Right ventricle myocardium inferior (tissue), 1 donor: ENCODE data around the gene ACSM4. TPM values are rescaled to one million over a fixed set of nuclear protein-coding genes. Genes with fewer than 3 reads are reported as not detected.

Experiments used
- total RNA-seq: library from RNA; stranded (reverse); fragmentation: NEBNext Ultra II Directional; extraction: Animal tissue kit (Norgen Biotek cat#: 25700); gene quantifications from one replicate; pipeline ENCODE4 v1.2.1, GENCODE V29; 2021
- donor health status: DM: no; HTN: yes; CAD: no; lungs with severe emphysema.

The ACSM4 gene
- total RNA-seq, 1 donor from 2014 or later, result not detected

Other genes starting within 250 kb of the ACSM4 start
- gene C1S, start 243.4 kb upstream of the ACSM4 start, total RNA-seq, result 153 TPM
- 227 TPM for gene C1R, start 211.6 kb upstream of the ACSM4 start, total RNA-seq
- 14.4 TPM for gene C1RL, start 194.9 kb upstream of the ACSM4 start, total RNA-seq
- 0.54 TPM for gene RBP5, start 175.2 kb upstream of the ACSM4 start, total RNA-seq
- 5.7 TPM for gene CLSTN3, start 173.7 kb upstream of the ACSM4 start, total RNA-seq
- gene PEX5, start 114.4 kb upstream of the ACSM4 start, total RNA-seq, result 30.9 TPM
- gene CD163L1, start 140.1 kb downstream of the ACSM4 start, total RNA-seq, result 3.0 TPM
- 97.5 TPM for gene CD163, start 199.7 kb downstream of the ACSM4 start, total RNA-seq